GF-D8 (cell line): ENCODE data around the gene ADARB1.
A peak's percentile ranks its signal among the peaks of the same experiment; 100 is the strongest.

Experiments used
- DNase-seq: peaks from one replicate; lab custom pipeline; 2025; lab: John Stamatoyannopoulos, UW

Gene ADARB1

DNA sequence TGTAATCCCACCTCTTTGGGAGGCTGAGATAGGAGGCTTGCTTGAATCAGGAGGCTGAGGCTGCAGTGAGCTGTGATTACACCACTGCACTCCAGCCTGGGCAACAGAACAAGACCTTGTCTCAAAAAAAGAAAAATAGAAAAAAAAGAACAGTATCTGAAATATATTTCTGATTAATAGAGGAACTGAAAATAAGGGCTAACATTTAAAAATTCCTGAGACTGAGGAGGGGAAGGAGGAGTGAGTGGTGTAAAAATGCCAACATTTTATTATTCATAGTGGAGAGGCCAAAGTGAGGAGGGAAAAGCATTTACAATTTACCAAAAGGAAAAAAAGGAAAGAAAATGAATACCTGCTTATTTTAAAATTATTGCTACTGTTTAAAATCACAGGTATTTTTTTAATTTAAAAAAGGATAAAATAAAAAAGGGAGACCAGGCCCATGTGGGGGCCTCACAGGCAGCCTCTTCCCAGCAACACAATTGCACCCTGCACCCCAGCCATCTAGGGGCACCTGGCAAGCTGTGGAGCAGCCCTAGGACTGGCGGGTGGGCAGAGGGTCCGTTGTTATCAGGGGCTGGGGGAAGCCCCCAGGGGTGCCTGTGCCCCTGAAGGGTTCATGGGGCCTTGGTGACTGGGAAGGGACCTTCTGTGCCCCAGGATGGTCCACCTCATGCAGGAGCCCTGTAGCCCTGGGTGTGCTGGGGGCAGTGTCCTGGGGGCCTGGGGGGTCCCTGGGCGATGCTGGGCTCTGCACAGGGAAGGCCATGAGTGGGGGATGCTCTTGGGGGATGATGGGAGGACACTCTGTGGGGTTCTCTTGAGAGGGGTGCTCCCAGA, 34.8 kb upstream of the ADARB1 start:
- DNase-seq: no peak

DNA sequence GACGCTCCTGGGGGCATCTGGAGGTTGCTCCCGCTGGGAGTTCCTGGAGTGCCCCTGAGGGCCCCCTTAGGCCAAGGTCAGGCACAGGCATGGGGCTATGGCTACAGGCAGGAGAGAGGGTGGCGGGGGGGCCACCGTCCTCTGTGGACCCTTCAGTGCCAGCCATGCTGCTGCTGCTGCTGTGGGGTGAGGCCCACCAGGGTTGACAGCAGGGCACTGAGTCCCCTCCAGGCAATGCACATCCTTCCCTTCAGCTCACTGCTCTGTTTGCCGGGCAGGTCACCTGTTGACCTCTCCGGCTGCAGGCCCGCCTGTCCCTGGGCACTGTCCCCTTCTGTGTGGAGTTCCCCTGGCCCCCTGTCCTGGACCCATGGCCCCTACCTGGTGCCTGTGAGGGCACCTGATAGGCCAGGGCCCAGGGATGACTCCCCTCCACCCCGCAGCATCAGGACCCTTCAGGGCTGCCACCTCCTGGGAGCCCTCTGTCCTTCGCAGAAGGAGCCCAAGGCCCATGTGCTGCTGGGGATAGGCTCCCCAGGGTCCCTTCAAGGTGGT, 34.1 kb upstream of the ADARB1 start:
- no peak for DNase-seq

DNA sequence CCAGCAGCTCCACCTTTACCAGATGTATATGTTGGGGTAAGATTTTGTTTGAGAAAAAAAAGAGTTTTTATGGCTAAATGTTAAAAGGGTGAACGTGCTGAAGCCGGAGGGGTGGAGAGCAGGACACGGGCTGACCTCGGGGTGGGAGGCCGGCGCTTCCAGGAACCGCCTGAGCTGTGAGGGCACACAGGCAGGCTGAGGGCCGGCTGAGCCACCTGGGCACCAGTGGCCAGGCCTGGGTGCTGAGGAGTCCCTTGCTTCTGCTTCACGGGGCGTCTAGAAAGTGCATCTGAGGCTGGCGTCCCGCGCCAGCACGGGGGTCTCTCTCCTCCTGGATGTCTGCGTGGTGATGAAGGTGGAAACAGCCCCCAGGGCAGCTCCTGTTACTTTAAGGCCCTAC, 33.6 kb upstream of the ADARB1 start:
- DNase-seq: no peak

DNA sequence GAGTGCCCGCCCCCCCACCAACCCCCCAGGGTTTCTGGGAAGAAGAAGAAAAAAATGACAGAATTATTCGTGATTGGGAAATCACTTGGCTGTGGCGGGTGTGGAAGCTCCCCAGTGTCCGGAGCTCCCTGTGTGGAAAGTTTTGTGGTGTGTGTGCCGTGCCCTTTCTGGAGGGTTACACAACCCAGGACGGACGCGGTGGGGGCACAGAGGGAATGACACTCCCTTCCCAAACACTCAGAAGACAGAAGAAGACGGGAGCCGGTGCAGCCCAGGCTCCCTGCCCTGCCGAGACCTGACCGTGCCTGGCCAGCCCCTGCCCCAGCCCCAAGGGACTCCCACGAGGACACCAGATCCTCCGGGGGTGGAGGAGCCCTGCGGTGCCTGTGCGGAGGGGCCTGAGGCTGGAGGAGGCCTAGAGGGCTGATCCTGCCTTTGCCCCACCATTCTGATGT, 33.0 kb upstream of the ADARB1 start:
- DNase-seq: peak; percentile 50

DNA sequence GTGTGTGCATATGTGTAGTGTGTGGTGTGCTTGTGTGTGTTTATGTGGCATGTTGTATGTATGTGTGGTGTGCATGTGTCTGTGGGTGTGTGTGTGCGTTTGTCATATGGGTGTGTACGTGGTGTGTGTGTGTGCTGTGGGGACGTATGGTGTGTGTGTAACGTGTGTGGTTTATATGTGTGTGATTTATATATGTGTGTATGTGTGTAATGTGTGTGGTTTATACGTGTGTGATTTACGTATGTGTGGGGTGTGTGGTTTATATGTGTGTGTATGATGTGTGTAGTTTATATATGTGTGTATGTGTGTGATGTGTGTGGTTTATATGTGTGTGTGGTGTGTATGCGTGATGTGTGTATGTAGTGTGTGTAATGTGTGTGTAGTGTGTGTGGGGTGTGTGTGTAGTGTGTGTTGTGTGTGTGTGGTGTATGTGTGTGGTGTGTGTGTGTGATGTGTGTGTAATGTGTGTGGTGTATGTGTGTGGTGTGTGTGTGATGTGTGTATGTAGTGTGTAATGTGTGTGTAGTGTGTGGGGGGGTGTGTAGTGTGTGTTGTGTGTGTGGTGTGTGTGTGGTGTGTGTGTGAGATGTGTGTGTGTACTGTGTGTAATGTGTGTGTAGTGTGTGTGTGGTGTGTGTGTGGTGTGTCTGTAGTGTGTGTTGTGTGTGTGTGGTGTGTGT, 32.3 kb upstream of the ADARB1 start:
- DNase-seq: no peak

DNA sequence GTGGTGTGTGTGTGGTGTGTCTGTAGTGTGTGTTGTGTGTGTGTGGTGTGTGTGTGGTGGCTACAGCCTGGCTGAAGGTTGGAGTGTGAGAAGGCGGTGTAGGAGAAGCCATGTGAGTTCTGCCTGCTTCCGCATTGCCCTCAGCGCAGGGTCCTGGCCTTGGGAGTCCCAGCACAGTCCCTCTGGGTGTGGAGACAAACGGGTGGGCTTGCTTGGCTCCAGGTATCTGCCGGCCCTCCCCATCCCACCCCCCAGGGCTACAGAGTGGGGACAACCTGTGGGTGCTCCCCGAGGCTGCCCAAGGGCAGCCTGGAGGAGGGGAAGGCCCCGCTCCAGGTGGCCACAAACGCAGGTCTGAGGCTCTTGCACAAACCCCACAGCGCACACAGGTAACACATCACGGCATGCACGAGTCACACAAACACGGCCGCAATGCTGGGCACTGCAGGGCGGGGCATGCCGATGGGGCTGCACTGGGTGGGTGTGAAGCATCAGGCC, 31.7 kb upstream of the ADARB1 start:
- no peak for DNase-seq

DNA sequence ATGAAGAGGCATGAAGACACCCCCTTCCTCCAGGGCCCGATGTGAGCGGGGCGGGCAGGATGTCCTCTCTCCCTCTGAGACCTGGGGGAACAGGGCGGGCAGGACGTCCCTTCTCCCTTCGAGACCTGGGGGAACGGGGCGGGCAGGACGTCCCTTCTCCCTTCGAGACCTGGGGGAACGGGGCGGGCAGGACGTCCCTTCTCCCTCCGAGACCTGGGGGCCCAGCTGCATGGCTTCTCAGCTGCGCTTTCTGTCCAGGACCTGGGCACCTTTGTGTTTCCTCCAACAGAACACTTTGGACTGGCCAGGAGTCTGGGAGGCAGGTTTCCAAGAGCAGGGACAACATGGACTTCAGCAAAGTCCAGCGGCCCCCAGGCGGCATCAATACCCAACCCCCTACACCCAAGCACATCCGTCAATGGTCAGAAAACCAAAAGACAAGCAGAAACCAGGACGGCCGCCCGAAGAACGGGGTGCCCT, 30.8 kb upstream of the ADARB1 start:
- no peak for DNase-seq

DNA sequence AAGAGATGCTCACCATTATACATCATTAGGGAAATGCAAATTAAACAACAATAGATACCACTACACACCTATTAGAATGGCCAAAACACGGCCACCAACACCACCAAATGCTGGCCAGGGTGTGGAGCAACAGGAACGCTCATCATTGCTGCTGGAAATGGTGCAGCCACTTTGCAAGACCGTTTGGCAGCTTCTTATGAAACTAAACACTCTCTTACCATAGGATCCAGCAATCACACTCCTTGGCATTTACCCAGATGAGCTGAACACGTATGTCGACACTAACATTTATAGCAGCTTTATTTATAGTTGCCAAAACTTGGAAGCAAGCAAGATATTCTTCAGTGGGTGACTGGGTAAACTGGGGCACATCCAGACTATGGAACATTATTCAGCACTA, 28.9 kb upstream of the ADARB1 start:
- no peak for DNase-seq

DNA sequence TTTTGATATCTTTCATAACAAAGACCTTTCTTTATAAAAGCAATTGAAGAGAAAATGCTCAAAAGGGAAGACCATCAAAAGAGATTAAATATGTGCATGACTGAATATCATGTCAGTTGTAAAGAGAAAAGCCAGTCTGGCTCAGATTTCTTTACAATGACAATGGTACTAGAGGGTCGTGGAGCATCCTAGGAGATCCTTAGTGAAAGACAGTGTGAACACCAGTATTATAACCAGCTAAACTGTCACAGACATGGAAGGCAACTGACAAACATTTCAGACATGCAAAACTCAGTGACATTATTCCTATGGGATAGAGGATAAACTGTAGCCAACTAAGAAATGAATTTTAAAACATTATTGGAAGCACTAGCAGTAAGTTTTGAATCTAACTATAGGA, 27.1 kb upstream of the ADARB1 start:
- DNase-seq: no peak

DNA sequence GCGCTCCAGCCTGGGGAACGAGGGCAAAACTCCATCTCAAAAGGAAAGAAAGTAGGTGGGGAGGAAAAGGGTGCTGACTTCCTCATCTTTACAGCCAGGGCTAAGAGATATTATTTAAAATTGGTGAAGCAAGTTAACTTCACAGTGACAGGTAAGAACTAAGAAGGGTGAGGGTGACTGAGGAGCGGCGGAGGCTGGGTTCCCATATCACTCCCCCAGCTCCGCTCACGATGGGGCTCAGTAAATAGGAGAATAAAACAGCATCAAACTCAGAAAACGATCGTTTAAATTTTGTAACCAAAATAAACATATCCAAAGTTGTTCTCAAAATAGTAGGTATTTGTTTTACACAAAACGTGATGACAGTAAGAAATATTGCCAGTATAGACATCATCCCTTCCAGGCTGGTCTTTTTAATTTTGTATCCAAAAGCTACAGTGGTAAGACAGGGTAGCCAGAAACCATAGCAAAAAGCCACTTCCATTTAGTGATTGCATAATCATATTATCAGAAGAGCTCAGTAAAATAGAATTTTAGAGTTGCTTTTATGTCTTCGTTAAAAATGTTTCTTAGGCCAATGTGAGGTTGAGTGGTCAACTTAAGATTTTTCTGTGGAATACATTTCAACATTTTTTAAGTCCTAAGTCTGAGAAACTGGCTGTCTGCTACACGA, 26.2 kb upstream of the ADARB1 start:
- DNase-seq: no peak

DNA sequence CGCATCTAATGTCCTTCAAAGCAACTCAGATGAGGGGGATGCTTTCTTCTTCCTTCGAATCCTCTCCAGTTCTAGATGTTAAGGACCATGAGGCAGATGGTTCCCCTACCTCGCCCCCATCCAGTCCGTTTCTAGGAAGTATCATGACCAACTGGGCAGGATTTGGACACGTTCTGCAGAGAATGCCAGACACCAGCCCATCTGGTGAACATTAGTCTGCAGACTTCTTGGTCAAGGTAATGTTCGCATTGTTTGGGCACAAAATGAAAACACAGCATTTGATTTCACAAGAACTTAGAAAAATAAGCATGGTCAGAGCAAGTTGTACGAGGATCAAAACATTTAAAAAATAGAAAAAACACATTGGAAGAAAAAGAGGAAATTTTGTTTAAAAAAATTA, 25.4 kb upstream of the ADARB1 start:
- DNase-seq: no peak

DNA sequence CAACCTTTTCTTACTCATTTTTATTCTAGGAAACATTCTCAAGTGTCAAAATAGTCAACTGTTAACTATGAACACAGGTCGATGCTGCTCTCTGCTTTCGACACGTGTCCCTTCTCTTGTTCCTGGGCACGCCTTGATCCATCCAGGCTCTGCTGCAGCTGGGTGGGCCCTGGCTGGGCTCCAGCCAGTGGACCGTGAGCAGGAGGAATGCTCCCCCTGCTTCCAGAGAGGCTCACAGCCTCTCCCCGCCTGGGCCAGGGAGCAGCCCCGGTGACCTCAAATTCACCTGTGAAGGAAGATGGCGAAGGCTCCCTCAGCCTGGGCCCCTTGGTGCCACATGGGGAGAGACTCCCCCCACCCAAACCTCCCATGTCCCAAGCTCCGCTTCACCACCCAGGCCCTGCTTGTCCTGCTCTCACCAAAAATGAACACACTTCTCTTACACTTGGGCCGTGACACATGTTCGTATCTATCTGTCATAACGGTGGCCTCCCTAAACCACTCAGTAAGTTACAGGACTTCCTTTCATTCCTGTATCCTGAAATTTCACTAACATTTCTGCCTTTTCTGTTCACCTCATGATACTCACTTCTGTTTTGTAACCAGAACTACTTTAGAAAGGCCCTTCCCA, 24.6 kb upstream of the ADARB1 start:
- DNase-seq: no peak

DNA sequence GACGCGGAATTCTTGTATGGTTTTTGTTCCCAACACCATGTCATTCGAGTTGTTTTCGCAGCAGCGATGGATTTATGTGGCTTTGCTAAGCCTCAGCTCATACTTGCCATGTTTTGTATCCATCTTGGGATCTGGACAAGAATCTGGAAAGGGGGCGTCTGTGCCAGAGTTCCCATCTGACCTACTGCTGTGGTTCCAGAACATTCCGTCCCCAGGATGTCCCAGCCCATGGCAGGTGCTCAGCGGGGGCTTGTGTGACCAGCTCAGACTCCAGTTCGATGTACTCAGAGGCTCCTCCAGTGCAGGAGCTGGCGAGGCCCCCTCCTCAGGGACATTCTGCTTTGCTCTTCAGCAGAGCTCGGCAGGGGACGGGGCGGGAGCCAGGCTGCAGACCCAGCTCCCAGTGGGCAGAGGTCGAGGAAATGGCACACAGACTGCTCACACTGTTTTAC, 24.0 kb upstream of the ADARB1 start:
- no peak for DNase-seq

DNA sequence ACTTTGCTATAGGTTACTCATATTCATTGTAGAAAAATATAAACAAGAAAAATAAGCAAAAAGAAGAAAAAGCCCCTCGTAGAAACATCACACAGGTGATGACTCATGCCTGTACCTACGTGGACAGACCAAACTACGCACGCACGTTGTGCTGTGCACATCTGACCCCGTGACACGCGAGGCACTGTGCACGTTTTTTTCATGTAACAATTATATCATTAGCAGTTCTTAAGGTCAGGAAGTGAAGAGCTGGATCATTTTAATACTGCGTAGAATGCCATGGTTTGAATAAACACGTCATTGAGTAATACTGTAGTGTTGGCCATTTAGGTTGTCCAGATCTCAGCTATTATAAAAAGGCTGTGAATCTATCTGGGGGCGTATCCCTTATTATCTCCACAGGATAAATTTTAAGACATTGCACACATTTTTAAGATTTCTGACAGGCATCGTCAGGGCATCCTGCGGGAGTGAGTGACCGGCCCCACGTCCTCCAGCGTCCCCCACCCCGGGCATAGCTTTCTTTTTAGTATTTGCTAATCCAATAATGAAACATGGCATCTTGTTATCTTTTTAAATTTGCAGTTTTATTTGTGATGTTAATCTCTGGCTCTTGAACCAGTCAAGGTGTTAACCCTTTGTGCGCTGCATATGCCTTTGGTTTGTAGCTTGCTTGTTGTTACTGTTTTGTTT, 23.4 kb upstream of the ADARB1 start:
- no peak for DNase-seq

DNA sequence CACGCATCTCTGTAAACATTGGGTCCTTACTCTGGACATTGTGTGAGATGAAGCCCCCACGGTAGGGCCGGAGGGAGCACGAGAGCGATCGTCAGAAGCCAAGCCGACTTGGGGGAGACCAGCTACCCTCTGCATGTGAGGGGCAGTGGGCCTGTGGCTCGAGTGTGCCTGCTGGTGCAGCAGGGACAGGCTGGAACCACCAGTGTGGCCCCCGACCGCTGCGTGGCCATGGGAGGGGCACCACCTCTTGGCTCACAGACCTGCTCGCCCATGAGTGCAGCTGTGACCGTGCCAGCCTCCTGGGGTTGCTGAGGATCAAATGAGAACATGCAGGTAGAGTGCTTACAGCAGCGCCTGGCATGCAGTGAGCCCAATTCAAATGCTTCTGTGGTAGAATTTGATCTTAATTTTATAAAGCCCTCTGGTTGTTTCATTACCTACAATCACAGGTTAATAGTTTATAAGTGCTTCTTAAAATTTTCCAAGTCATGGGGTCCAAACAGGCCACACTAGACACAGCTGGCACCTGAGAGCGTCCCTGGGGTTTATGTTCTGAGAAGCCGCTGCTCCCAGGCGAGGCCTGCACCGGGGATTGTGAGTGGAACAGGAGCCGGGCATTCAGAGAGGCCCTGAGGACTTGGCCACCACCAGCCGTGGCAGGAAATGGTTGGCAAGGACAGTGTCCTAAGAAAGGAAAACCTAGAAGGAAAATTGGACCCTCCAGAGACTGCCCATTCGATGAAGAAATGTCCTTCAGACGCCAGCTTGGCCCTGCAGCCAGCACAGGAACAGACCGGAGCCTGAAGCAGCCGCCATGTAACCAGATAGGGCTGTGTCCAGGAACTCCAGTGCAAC, 22.6 kb upstream of the ADARB1 start:
- DNase-seq: no peak

DNA sequence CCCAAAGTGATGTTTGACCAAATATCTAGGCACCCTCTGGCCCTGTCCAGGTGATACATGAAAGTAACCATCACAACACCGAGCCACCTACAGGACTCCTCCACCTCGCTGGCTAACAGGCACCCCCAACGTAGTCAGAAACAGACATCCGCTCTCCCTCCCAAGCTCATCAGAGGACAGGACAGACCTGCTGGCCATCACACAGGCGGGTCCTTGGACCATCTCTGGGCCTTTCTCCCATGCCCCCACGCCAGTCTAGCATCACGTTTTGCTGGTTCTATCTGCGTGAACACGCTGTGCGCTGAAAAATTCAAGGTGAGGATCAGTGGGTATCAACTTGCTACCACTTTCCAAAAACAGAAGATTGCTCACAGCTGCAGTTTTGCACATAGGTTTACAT, 21.4 kb upstream of the ADARB1 start:
- no peak for DNase-seq

DNA sequence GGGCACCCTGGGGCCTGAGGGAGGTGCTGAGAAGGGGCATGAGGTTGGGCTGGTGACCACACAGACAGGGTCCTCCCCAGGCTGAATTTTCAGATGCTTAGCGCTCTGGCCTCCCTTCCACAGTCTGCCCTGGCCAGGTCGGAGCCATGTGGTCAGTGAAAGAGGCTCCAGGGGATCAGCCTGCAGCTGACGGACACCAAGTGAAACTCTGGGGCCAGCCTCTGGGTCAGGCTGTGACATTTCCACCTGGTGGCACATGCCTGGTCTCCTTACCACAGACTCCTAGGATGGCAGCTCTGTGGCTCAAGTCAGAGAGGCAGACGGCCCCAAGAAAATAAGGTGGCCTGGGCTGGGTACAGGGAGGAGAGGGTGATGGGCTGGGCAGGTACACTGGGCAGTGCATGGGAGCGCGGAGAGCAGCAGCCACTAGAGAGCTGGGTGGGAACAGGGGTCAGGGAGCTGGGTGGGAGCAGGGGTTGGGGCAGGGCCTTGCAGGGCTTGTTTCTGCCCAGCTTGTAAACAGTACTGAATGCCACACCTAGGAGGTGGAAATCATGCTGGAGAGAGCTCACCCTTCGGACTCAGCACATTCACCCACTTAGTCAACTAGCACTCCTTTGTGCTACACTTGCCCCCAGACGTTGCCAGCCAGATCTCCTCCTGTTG, 20.7 kb upstream of the ADARB1 start:
- DNase-seq: no peak

DNA sequence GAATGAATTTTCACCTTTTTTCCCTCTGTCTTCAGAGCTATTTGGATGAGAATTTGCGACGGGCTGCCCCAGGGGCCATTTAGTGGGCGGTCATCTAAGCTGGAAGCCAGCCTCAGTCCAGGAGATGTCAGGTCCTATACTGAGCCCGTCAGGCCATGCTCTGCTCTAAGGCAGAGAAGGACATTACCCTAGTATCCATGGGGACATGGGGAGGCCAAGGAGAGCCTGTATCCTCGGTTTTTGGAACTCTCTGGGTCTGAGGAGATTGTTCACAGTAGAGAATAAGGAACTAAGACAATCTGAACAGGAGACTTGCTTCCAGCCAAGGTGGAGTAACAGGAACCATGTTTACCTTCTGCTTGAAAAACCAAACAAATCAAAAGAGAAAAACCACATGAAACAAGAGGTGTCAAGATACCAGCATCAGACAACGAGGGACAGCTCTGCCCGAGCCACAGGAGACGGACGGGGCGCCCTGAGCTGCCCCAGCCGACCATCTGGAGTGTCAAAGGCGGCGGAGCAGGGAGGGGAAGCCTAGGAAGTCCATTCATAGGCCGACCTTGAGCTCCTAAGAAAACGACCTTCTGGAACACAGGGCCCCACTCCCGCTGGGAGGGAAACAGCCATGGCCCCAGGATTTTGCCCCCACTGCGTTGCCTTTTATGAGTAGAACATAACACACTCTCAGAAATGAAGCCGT, 20.0 kb upstream of the ADARB1 start:
- no peak for DNase-seq
